Measurements from ENCODE around the gene RDH13.

The RDH13 gene

GRCh38 chr19:55082020-55082851 lies 19.3 kb upstream of the RDH13 start:
- Histone ChIP-seq H3K36me3 (ENCODE audit: insufficient read depth, low read length) (no peaks in the 10 kb centered on the region), H3K4me3 (peak overlapping the region; percentile 92), H3K9ac (ENCODE audit: insufficient read length) (no peak overlapping the region), H3K27ac (no peak overlapping the region), H3K9me3 (ENCODE audit: low read depth, low read length) (no peaks in the 10 kb centered on the region)
- no peak for TF ChIP-seq POLR2AphosphoS5 (IDR thresholded peaks at IDR 0.05; ENCODE audit: borderline replicate concordance, low read depth, low read length)
- TF ChIP-seq EZH2 (IDR thresholded peaks at IDR 0.05): no peak
- no peak for TF ChIP-seq FOXP2 (optimal IDR thresholded peaks at IDR 0.05; ENCODE audit: control extremely low read depth, extremely low read length, insufficient read depth)
- peak; percentile 47 for DNase-seq (ENCODE audit: low read depth, low spot score)

- H3K9ac ChIP-seq (ENCODE audit: insufficient read length): no peak overlapping the region
- no peak overlapping the region for H3K27ac ChIP-seq
- DNase-seq (ENCODE audit: low read depth, low spot score): no peak
- no peaks in the 10 kb centered on the region for H3K36me3 ChIP-seq (ENCODE audit: insufficient read depth, low read length)
- no peak for TF ChIP-seq POLR2AphosphoS5 (IDR thresholded peaks at IDR 0.05; ENCODE audit: borderline replicate concordance, low read depth, low read length)
- TF ChIP-seq FOXP2 (optimal IDR thresholded peaks at IDR 0.05; ENCODE audit: control extremely low read depth, extremely low read length, insufficient read depth): no peak
- no peak for TF ChIP-seq EZH2 (IDR thresholded peaks at IDR 0.05)
- peak overlapping the region; percentile 92 for H3K4me3 ChIP-seq
- H3K9me3 ChIP-seq (ENCODE audit: low read depth, low read length): no peaks in the 10 kb centered on the region
Measured at GRCh38 chr19:55081770-55082019, 18.7 kb upstream of the RDH13 start.

- Histone ChIP-seq H3K9me3 (ENCODE audit: low read depth, low read length) (no peaks in the 10 kb centered on the region), H3K4me3 (peak overlapping the region; percentile 92), H3K27ac (peak overlapping the region; percentile 67; the same call in 1 of the 2 replicates), H3K9ac (ENCODE audit: insufficient read length) (peak overlapping the region; percentile 57), H3K36me3 (ENCODE audit: insufficient read depth, low read length) (no peaks in the 10 kb centered on the region)
- DNase-seq (ENCODE audit: low read depth, low spot score): no peak
- no peak for TF ChIP-seq FOXP2 (optimal IDR thresholded peaks at IDR 0.05; ENCODE audit: control extremely low read depth, extremely low read length, insufficient read depth)
- no peak; the same call in 1 of the 2 replicates for TF ChIP-seq POLR2AphosphoS5 (IDR thresholded peaks at IDR 0.05; ENCODE audit: borderline replicate concordance, low read depth, low read length)
- TF ChIP-seq EZH2 (IDR thresholded peaks at IDR 0.05): no peak
Measured at GRCh38 chr19:55080968-55081769, 18.2 kb upstream of the RDH13 start.

GRCh38 chr19:55080121-55080967 lies 17.4 kb upstream of the RDH13 start:
- Histone ChIP-seq H3K27ac (peak overlapping the region; percentile 67), H3K36me3 (ENCODE audit: insufficient read depth, low read length) (no peaks in the 10 kb centered on the region), H3K4me3 (peak overlapping the region; percentile 92), H3K9ac (ENCODE audit: insufficient read length) (peak overlapping the region; percentile 73), H3K9me3 (ENCODE audit: low read depth, low read length) (no peaks in the 10 kb centered on the region)
- TF ChIP-seq EZH2 (IDR thresholded peaks at IDR 0.05) (no peak), POLR2AphosphoS5 (IDR thresholded peaks at IDR 0.05; ENCODE audit: borderline replicate concordance, low read depth, low read length) (peak; percentile 45)
- peak; percentile 56 for DNase-seq (ENCODE audit: low read depth, low spot score)

GRCh38 chr19:55079400-55080038 lies 16.6 kb upstream of the RDH13 start:
- no peak for TF ChIP-seq POLR2AphosphoS5 (IDR thresholded peaks at IDR 0.05; ENCODE audit: borderline replicate concordance, low read depth, low read length)
- Histone ChIP-seq H3K27ac (no peak overlapping the region), H3K9ac (ENCODE audit: insufficient read length) (no peak overlapping the region), H3K36me3 (ENCODE audit: insufficient read depth, low read length) (no peaks in the 10 kb centered on the region), H3K4me3 (peak overlapping the region; percentile 92), H3K9me3 (ENCODE audit: low read depth, low read length) (no peaks in the 10 kb centered on the region)
- no peak for DNase-seq (ENCODE audit: low read depth, low spot score)

- no peaks in the 10 kb centered on the region for H3K9me3 ChIP-seq (ENCODE audit: low read depth, low read length)
- no peak overlapping the region for H3K9ac ChIP-seq (ENCODE audit: insufficient read length)
- no peaks in the 10 kb centered on the region for H3K36me3 ChIP-seq (ENCODE audit: insufficient read depth, low read length)
- TF ChIP-seq EZH2 (IDR thresholded peaks at IDR 0.05) (no peak), FOXP2 (optimal IDR thresholded peaks at IDR 0.05; ENCODE audit: control extremely low read depth, extremely low read length, insufficient read depth) (no peak), POLR2AphosphoS5 (IDR thresholded peaks at IDR 0.05; ENCODE audit: borderline replicate concordance, low read depth, low read length) (no peak)
- H3K4me3 ChIP-seq: no peak overlapping the region
- H3K27ac ChIP-seq: no peak overlapping the region
- no peak for DNase-seq (ENCODE audit: low read depth, low spot score)
Measured at GRCh38 chr19:55078996-55079395, 16.0 kb upstream of the RDH13 start.

GRCh38 chr19:55077106-55077505 lies 14.2 kb upstream of the RDH13 start:
- TF ChIP-seq EZH2 (IDR thresholded peaks at IDR 0.05) (no peak), POLR2AphosphoS5 (IDR thresholded peaks at IDR 0.05; ENCODE audit: borderline replicate concordance, low read depth, low read length) (no peak), FOXP2 (optimal IDR thresholded peaks at IDR 0.05; ENCODE audit: control extremely low read depth, extremely low read length, insufficient read depth) (no peak)
- Histone ChIP-seq H3K9me3 (ENCODE audit: low read depth, low read length) (no peaks in the 10 kb centered on the region), H3K27ac (no peak overlapping the region), H3K4me3 (no peak overlapping the region), H3K36me3 (ENCODE audit: insufficient read depth, low read length) (no peaks in the 10 kb centered on the region), H3K9ac (ENCODE audit: insufficient read length) (no peak overlapping the region)
- DNase-seq (ENCODE audit: low read depth, low spot score): no peak

- Histone ChIP-seq H3K9me3 (ENCODE audit: low read depth, low read length) (no peaks in the 10 kb centered on the region), H3K27ac (no peak overlapping the region), H3K36me3 (ENCODE audit: insufficient read depth, low read length) (no peaks in the 10 kb centered on the region), H3K4me3 (no peak overlapping the region), H3K9ac (ENCODE audit: insufficient read length) (no peak overlapping the region)
- DNase-seq (ENCODE audit: low read depth, low spot score): no peak
- no peak for TF ChIP-seq EZH2 (IDR thresholded peaks at IDR 0.05)
- TF ChIP-seq POLR2AphosphoS5 (IDR thresholded peaks at IDR 0.05; ENCODE audit: borderline replicate concordance, low read depth, low read length): no peak
- TF ChIP-seq FOXP2 (optimal IDR thresholded peaks at IDR 0.05; ENCODE audit: control extremely low read depth, extremely low read length, insufficient read depth): no peak
Measured at GRCh38 chr19:55076321-55076720, 13.4 kb upstream of the RDH13 start.
